ENCODE data around the gene MAPK11. TPM values are rescaled to one million over a fixed set of nuclear protein-coding genes. Genes with fewer than 3 reads are reported as not detected.

MAPK11 gene
- total and polyA plus RNA-seq, 9 of the 15 experiments (the other 6 are each of a cell fraction or from before 2014, with no cell fraction given) = 0.06 to 14.6 (median 5.3) TPM

DNA sequence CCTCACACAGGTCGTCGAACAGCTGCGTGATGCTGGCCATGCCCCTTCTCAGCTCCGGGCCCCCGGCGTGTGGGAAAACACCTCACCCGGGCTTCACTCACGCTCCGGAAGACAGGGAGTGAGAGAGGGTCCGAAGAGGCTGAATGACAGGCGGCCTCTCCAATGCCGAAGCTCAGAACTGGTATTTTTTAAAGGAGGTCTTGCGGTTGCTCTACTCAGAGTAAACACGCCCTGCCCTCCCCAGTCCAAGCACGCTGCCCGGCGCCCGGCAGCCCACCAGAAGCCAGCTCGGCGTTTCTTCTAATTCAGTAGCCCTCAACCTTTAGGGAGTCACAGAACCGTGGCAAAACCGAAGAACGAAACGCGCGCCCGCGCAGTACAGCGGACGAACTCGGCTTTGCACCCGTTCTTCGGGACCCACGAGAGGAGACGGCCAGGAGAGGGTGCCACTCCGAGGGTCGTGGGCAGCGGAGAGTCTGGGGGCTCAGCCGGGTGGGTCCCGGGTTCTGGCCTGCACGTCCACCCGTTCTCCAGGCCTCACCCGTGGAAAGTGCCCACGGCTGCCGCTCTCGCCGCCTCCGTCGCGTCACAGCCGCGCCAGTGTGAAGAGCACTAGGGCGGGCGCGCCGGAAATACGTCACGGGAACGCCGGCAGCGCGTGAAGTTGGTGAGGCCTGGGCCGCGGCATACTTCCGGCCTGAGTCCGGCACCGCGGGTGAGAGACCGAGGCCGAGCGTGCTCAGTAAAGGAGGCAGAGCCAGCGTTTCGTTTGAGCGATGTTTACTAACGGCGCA is 25.6 kb downstream of the MAPK11 start, which contains the start of gene TUBGCP6 (continued):
- 0 out of 2 replicates have a peak, but pooled peaks have one; percentile 23 for TF ChIP-seq FOXP1 (CRISPR knock-in tag; IDR thresholded peaks at IDR 0.05)
- TF ChIP-seq, protein P1, sequence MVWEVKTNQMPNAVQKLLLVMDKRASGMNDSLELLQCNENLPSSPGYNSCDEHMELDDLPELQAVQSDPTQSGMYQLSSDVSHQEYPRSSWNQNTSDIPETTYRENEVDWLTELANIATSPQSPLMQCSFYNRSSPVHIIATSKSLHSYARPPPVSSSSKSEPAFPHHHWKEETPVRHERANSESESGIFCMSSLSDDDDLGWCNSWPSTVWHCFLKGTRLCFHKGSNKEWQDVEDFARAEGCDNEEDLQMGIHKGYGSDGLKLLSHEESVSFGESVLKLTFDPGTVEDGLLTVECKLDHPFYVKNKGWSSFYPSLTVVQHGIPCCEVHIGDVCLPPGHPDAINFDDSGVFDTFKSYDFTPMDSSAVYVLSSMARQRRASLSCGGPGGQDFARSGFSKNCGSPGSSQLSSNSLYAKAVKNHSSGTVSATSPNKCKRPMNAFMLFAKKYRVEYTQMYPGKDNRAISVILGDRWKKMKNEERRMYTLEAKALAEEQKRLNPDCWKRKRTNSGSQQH (CRISPR knock-in tag; IDR thresholded peaks at IDR 0.05) = no peak
- TF ChIP-seq EZH2 (IDR thresholded peaks at IDR 0.05; ENCODE audit: borderline replicate concordance, low read depth, low read length) = no peak
- TF ChIP-seq, protein P2, sequence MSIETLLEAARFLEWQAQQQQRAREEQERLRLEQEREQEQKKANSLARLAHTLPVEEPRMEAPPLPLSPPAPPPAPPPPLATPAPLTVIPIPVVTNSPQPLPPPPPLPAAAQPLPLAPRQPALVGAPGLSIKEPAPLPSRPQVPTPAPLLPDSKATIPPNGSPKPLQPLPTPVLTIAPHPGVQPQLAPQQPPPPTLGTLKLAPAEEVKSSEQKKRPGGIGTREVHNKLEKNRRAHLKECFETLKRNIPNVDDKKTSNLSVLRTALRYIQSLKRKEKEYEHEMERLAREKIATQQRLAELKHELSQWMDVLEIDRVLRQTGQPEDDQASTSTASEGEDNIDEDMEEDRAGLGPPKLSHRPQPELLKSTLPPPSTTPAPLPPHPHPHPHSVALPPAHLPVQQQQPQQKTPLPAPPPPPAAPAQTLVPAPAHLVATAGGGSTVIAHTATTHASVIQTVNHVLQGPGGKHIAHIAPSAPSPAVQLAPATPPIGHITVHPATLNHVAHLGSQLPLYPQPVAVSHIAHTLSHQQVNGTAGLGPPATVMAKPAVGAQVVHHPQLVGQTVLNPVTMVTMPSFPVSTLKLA (conservative IDR thresholded peaks at IDR 0.05) = peak; percentile 92 to 96
- no peak for TF ChIP-seq TEAD2 (tag; IDR thresholded peaks at IDR 0.05)
- TF ChIP-seq, protein P3, sequence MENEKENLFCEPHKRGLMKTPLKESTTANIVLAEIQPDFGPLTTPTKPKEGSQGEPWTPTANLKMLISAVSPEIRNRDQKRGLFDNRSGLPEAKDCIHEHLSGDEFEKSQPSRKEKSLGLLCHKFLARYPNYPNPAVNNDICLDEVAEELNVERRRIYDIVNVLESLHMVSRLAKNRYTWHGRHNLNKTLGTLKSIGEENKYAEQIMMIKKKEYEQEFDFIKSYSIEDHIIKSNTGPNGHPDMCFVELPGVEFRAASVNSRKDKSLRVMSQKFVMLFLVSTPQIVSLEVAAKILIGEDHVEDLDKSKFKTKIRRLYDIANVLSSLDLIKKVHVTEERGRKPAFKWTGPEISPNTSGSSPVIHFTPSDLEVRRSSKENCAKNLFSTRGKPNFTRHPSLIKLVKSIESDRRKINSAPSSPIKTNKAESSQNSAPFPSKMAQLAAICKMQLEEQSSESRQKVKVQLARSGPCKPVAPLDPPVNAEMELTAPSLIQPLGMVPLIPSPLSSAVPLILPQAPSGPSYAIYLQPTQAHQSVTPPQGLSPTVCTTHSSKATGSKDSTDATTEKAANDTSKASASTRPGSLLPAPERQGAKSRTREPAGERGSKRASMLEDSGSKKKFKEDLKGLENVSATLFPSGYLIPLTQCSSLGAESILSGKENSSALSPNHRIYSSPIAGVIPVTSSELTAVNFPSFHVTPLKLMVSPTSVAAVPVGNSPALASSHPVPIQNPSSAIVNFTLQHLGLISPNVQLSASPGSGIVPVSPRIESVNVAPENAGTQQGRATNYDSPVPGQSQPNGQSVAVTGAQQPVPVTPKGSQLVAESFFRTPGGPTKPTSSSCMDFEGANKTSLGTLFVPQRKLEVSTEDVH (IDR thresholded peaks at IDR 0.05; ENCODE audit: low read depth, partially characterized antibody) = peak; percentile 91
- peak; percentile 64 for TF ChIP-seq FIP1L1 (IDR thresholded peaks at IDR 0.05; ENCODE audit: low read depth, low read length, poor library complexity, severe bottlenecking)
- TF ChIP-seq FOSL1 (tag; conservative IDR thresholded peaks at IDR 0.05) = no peak
- peak; percentile 78 for TF ChIP-seq SAFB (IDR thresholded peaks at IDR 0.05; ENCODE audit: borderline replicate concordance, low read depth, low read length)
- TF ChIP-seq MYC (IDR thresholded peaks at IDR 0.05; ENCODE audit: low read depth, low read length) = peak; percentile 84
- no peak for TF ChIP-seq MYC (CRISPR knock-in tag; IDR thresholded peaks at IDR 0.05; ENCODE audit: borderline replicate concordance, low read depth)
- TF ChIP-seq HNRNPLL (IDR thresholded peaks at IDR 0.05; ENCODE audit: low read depth, low read length, poor library complexity, severe bottlenecking) = peak; percentile 19
- no peak for TF ChIP-seq ILF3 (IDR thresholded peaks at IDR 0.05; ENCODE audit: borderline replicate concordance)
- no peak for TF ChIP-seq CGGBP1 (CRISPR knock-in tag; IDR thresholded peaks at IDR 0.05)
- no peak for TF ChIP-seq CCAR2 (IDR thresholded peaks at IDR 0.05; ENCODE audit: low read depth, low read length)
- no peak for TF ChIP-seq BCLAF1 (IDR thresholded peaks at IDR 0.05; ENCODE audit: borderline replicate concordance in 1 of 2, control insufficient read depth in 1 of 2, low read depth in 2 of 2, low read length in 1 of 2)
- TF ChIP-seq ATF7 (IDR thresholded peaks at IDR 0.05) = peak; percentile 43

Data from K562 (cell line).